H1 (cell line): Measurements from ENCODE around the gene TLE5. TPM values are rescaled to one million over a fixed set of nuclear protein-coding genes. Genes with fewer than 3 reads are reported as not detected.

Experiments used
- CTCF ChIA-PET: fragments of 300-600 bp; sonication (Branson Sonifier 250); formaldehyde crosslinking; loops from one replicate; lab custom pipeline; 2021; ENCODE audit not compliant: partially characterized antibody; lab: Charles Lee
- POLR2A ChIA-PET: fragments of 300-600 bp; sonication (Branson Sonifier 250); formaldehyde crosslinking; loops from one replicate; lab custom pipeline; 2021; ENCODE audit warnings: inconsistent platforms; ENCODE audit not compliant: partially characterized antibody; lab: Charles Lee
- DNase-seq, 2 experiments: peaks; one replicate each; pipeline versions ENCODE4 v3.0.0 to v3.0.0-alpha.2; 2010 to 2022; ENCODE audit warnings: low spot score in 2 of 2, low read depth in 1 of 2, mixed read lengths in 1 of 2
- FAIRE-seq: peaks from 2 replicates; lab custom pipeline; 2011; peaks lifted over from hg19 to GRCh38; lab: Jason Lieb, UNC
- H2AFZ ChIP-seq: 2 replicates; pipeline ENCODE4 v1.8.1; 2012; ENCODE audit warnings: low read length, inconsistent platforms
- H2AK5ac ChIP-seq: 2 replicates; pipeline ENCODE4 v1.6.1; 2013; ENCODE audit warnings: low read depth, low read length
- H2BK120ac ChIP-seq: replicated peaks from 2 replicates; pipeline ENCODE3; 2013; ENCODE audit warnings: low read depth, low read length, inconsistent platforms
- H2BK12ac ChIP-seq: 2 replicates; pipeline ENCODE4 v1.6.1; 2013; ENCODE audit warnings: low read depth, low read length
- H2BK15ac ChIP-seq: 2 replicates; pipeline ENCODE4 v1.6.1; 2013; ENCODE audit warnings: low read length
- H2BK20ac ChIP-seq: 2 replicates; pipeline ENCODE4 v1.6.1; 2013; ENCODE audit warnings: low read length
- H2BK5ac ChIP-seq: 2 replicates; pipeline ENCODE4 v1.6.1; 2013; ENCODE audit warnings: low read depth, low read length
- H3K14ac ChIP-seq: 2 replicates; pipeline ENCODE4 v1.6.1; 2013; ENCODE audit warnings: inconsistent platforms; ENCODE audit not compliant: insufficient read length
- H3K18ac ChIP-seq: 2 replicates; pipeline ENCODE4 v1.6.1; 2013; ENCODE audit warnings: low read length; ENCODE audit errors: extremely low read depth
- H3K23ac ChIP-seq: 2 replicates; pipeline ENCODE4 v1.6.1; 2013; ENCODE audit warnings: inconsistent platforms; ENCODE audit not compliant: insufficient read length
- H3K23me2 ChIP-seq: 2 replicates; pipeline ENCODE4 v1.6.1; 2013; ENCODE audit warnings: low read depth, low read length
- H3K27ac ChIP-seq: 2 replicates; pipeline ENCODE4 v1.6.1; 2011; ENCODE audit warnings: low read depth, low read length, inconsistent platforms
- H3K27me3 ChIP-seq, 4 experiments: replicated peaks in 1 of 4; 1 replicate in 1 of 4; 2 replicates in 3 of 4; pipeline versions ENCODE4 v1.6.1 to v1.8.1; 2011 to 2013; ENCODE audit warnings: low read length in 3 of 4, mild to moderate bottlenecking in 3 of 4, inconsistent platforms in 2 of 4, mixed read lengths in 2 of 4, moderate library complexity in 1 of 4; ENCODE audit not compliant: control insufficient read depth in 3 of 4, insufficient read depth in 3 of 4; ENCODE audit errors: extremely low read depth in 1 of 4
- H3K36me3 ChIP-seq, 4 experiments: 2 replicates each; pipeline versions ENCODE4 v1.6.1 to v1.8.1; 2011 to 2013; ENCODE audit warnings: mild to moderate bottlenecking in 4 of 4, low read length in 3 of 4, moderate library complexity in 2 of 4, control low read depth in 1 of 4, inconsistent platforms in 1 of 4; ENCODE audit not compliant: insufficient read depth in 4 of 4, control insufficient read depth in 2 of 4
- H3K4ac ChIP-seq: replicated peaks from 2 replicates; pipeline ENCODE3; 2013; ENCODE audit warnings: low read length, low read depth, mixed read lengths, inconsistent platforms; ENCODE audit not compliant: insufficient read length
- H3K4me1 ChIP-seq, 4 experiments: replicated peaks in 1 of 4; 1 replicate in 1 of 4; 2 replicates in 3 of 4; pipeline versions ENCODE4 v1.6.1 to v1.8.1; 2011 to 2013; ENCODE audit warnings: low read length in 3 of 4, inconsistent platforms in 2 of 4, mixed read lengths in 1 of 4; ENCODE audit not compliant: insufficient read depth in 4 of 4, control insufficient read depth in 3 of 4
- H3K4me2 ChIP-seq, 2 experiments: 2 replicates each; pipeline versions ENCODE4 v1.6.1 to v1.8.1; 2011 to 2013; ENCODE audit warnings: low read depth in 2 of 2, low read length in 2 of 2, control low read depth in 1 of 2, inconsistent platforms in 1 of 2, mild to moderate bottlenecking in 1 of 2; ENCODE audit not compliant: insufficient read depth in 1 of 2
- H3K4me3 ChIP-seq, 4 experiments: fragments of 200-600, 300-600 bp in 1 of 4; sonication (generic), shearing (Covaris generic), sonication (Bioruptor Twin) in 1 of 4; 2 replicates each; pipeline versions ENCODE4 v1.5.1 to v1.8.1; 2011 to 2016; ENCODE audit warnings: low read length in 4 of 4, low read depth in 3 of 4, control low read depth in 2 of 4, inconsistent platforms in 2 of 4, mild to moderate bottlenecking in 2 of 4, mixed read lengths in 1 of 4, moderate library complexity in 1 of 4; ENCODE audit not compliant: insufficient read depth in 2 of 4; ENCODE audit errors: extremely low read depth in 1 of 4
- H3K56ac ChIP-seq: replicated peaks from 2 replicates; pipeline ENCODE3; 2013; ENCODE audit warnings: low read depth, mild to moderate bottlenecking, mixed read lengths, low read length, inconsistent platforms; ENCODE audit not compliant: insufficient read length
- H3K79me1 ChIP-seq: 2 replicates; pipeline ENCODE4 v1.6.1; 2013; ENCODE audit warnings: low read depth, low read length, control low read depth
- H3K79me2 ChIP-seq, 2 experiments: 2 replicates each; pipeline versions ENCODE4 v1.6.1 to v1.8.1; 2012 to 2013; ENCODE audit warnings: low read length in 2 of 2, mild to moderate bottlenecking in 2 of 2, inconsistent platforms in 1 of 2; ENCODE audit not compliant: insufficient read depth in 2 of 2, control insufficient read depth in 1 of 2
- H3K9ac ChIP-seq, 4 experiments: replicated peaks in 1 of 4; 1 replicate in 1 of 4; 2 replicates in 3 of 4; pipeline versions ENCODE4 v1.6.1 to v1.8.1; 2011 to 2013; ENCODE audit warnings: low read depth in 3 of 4, low read length in 3 of 4, control low read depth in 2 of 4, mild to moderate bottlenecking in 2 of 4, moderate library complexity in 2 of 4, inconsistent platforms in 1 of 4; ENCODE audit errors: extremely low read depth in 1 of 4
- H3K9me3 ChIP-seq, 2 experiments: 2 replicates each; pipeline versions ENCODE4 v1.6.1 to v1.8.1; 2012 to 2013; ENCODE audit warnings: mild to moderate bottlenecking in 2 of 2, moderate library complexity in 2 of 2, control low read depth in 1 of 2, inconsistent platforms in 1 of 2, low read depth in 1 of 2, low read length in 1 of 2, mixed read lengths in 1 of 2; ENCODE audit not compliant: insufficient read depth in 2 of 2
- H4K20me1 ChIP-seq, 2 experiments: replicated peaks in 1 of 2; 2 replicates each; pipeline versions ENCODE3 to v1.8.1; 2011 to 2013; ENCODE audit warnings: inconsistent platforms in 2 of 2, low read length in 2 of 2, mild to moderate bottlenecking in 1 of 2; ENCODE audit not compliant: insufficient read depth in 2 of 2, control insufficient read depth in 1 of 2
- H4K5ac ChIP-seq: 2 replicates; pipeline ENCODE4 v1.6.1; 2013; ENCODE audit warnings: low read length, low read depth, mixed read lengths, inconsistent platforms; ENCODE audit not compliant: insufficient read length
- H4K8ac ChIP-seq: 2 replicates; pipeline ENCODE4 v1.8.0; 2013; ENCODE audit warnings: mild to moderate bottlenecking, moderate library complexity, low read length, inconsistent platforms; ENCODE audit not compliant: insufficient read depth; ENCODE audit errors: extremely low read depth
- H4K91ac ChIP-seq: replicated peaks from 2 replicates; pipeline ENCODE3; 2013; ENCODE audit warnings: low read length, mixed read lengths, inconsistent platforms; ENCODE audit not compliant: insufficient read length
- BCL11A ChIP-seq, 2 experiments: IDR thresholded peaks; one replicate each; pipeline ENCODE4 v1.6.1; 2011; ENCODE audit warnings: low read depth in 2 of 2, low read length in 2 of 2, mild to moderate bottlenecking in 2 of 2
- CBX8 ChIP-seq: fragments of 300-800, 300-1000 bp; sonication (generic); IDR thresholded peaks from 2 replicates; pipeline ENCODE4 v1.7.1; 2016; ENCODE audit warnings: low read depth, low read length, borderline replicate concordance
- CEBPB ChIP-seq: IDR thresholded peaks from 2 replicates; pipeline ENCODE4 v1.6.1; 2012; ENCODE audit warnings: low read depth, low read length
- EP300 ChIP-seq, 2 experiments: IDR thresholded peaks; 1 replicate in 1 of 2; 2 replicates in 1 of 2; pipeline ENCODE4 v1.6.1; 2011 to 2012; ENCODE audit warnings: low read depth in 2 of 2, low read length in 2 of 2, mild to moderate bottlenecking in 2 of 2, borderline replicate concordance in 1 of 2, inconsistent platforms in 1 of 2, moderate library complexity in 1 of 2
- FOSL1 ChIP-seq: IDR thresholded peaks from 2 replicates; pipeline ENCODE4 v1.6.1; 2011; ENCODE audit warnings: mild to moderate bottlenecking, low read depth, low read length, moderate library complexity; ENCODE audit not compliant: insufficient read depth
- NANOG ChIP-seq: IDR thresholded peaks from 2 replicates; pipeline ENCODE4 v1.6.1; 2011; ENCODE audit warnings: low read length, low read depth, mild to moderate bottlenecking, inconsistent platforms; ENCODE audit not compliant: insufficient read depth, poor library complexity, severe bottlenecking
- POLR2A ChIP-seq, 2 experiments: IDR thresholded peaks; 1 replicate in 1 of 2; 2 replicates in 1 of 2; pipeline ENCODE4 v1.6.1; 2011; ENCODE audit warnings: low read depth in 2 of 2, low read length in 2 of 2, mild to moderate bottlenecking in 2 of 2; ENCODE audit errors: control extremely low read depth in 1 of 2
- SP4 ChIP-seq: IDR thresholded peaks from 2 replicates; pipeline ENCODE4 v1.6.1; 2012; ENCODE audit warnings: low read length, inconsistent platforms
- YY1 ChIP-seq: IDR thresholded peaks from 2 replicates; pipeline ENCODE4 v1.6.1; 2011; ENCODE audit warnings: low read depth, mild to moderate bottlenecking, low read length
- WGBS, 2 experiments: shearing (Covaris generic) in 1 of 2; methylation state at CpG; one replicate each; pipeline versions ENCODE4 v1.1.6 to v1.1.7; 2013 to 2015; ENCODE audit warnings: low lambda C conversion rate in 2 of 2, mixed read lengths in 2 of 2, inconsistent platforms in 1 of 2, low coverage in 1 of 2, missing lambda C conversion rate in 1 of 2; ENCODE audit not compliant: insufficient replicate concordance in 2 of 2, insufficient coverage in 1 of 2, insufficient read length in 1 of 2; ENCODE audit errors: extremely low coverage in 1 of 2, missing lambda C conversion rate in 1 of 2; 5-methylcytosine and 5-hydroxymethylcytosine counted together
- polyA plus RNA-seq, 7 experiments: library from polyadenylated mRNA; depleted of rRNA in 3 of 7; stranded (reverse) in 5 of 7; unstranded in 2 of 7; fragments of >200 nt in 5 of 7; fragments of 200-250 nt in 2 of 7; gene quantifications; 1 replicate in 5 of 7; 2 replicates in 1 of 7; 4 replicates in 1 of 7; pipeline versions ENCODE4 v1.2.1 to v1.2.3, GENCODE V29; 2011 to 2013; ENCODE audit warnings: missing spikeins in 2 of 7, mixed read lengths in 2 of 7
- total RNA-seq: library from RNA; stranded (reverse); fragmentation: NEBNext Ultra II Directional; extraction: Animal tissue kit (Norgen Biotek cat#: 25700); gene quantifications from 2 replicates; pipeline ENCODE4 v1.2.1, GENCODE V29; 2021
- TF ChIP-seq, protein P1 (sequence below), 3 experiments: IDR thresholded peaks; 1 replicate in 2 of 3; 2 replicates in 1 of 3; pipeline versions ENCODE4 v1.5.1 to v1.6.1; 2011; ENCODE audit warnings: low read length in 3 of 3, mild to moderate bottlenecking in 3 of 3, inconsistent platforms in 2 of 3, low read depth in 1 of 3, moderate library complexity in 1 of 3; ENCODE audit not compliant: insufficient read depth in 1 of 3; ENCODE audit errors: control extremely low read depth in 1 of 3
- TF ChIP-seq, protein P2 (sequence below): IDR thresholded peaks from 2 replicates; pipeline ENCODE4 v1.6.1; 2011; ENCODE audit warnings: low read depth, mild to moderate bottlenecking, low read length; ENCODE audit not compliant: insufficient read depth

TLE5 gene
- total and polyA plus RNA-seq, 2 of the 8 experiments (the other 6 are each of a cell fraction or from before 2014, with no cell fraction given) = 187 to 285 TPM

DNA sequence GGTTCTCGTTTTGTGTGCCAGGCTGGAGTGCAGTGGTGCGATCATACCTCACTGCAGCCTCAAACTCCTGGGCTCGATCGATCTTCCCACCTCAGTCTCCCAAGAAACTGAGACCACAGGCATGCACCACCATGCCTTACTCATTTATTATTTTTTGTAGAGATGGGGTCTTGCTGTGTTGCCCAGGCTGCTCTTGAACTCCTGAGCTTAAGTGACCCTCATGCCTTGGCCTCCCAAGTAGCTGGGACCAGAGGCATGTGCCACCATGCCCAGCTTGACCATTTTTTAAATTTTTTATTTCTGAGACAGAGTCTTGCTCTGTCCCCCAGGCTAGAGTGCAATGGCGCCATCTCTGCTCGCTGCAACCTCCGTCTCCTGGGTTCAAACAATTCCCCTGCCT, 21.7 kb upstream of the TLE5 start:
- Histone ChIP-seq H4K91ac (no peak overlapping the region), H2BK120ac (no peak overlapping the region), H3K56ac (no peak overlapping the region), H2BK15ac (no peak overlapping the region), H3K36me3 (no peaks in the 10 kb centered on the region), H2AK5ac (no peak overlapping the region), H3K27me3 (no peaks in the 10 kb centered on the region), H2BK12ac (no peak overlapping the region), H3K79me2 (no peaks in the 10 kb centered on the region), H2BK5ac (no peak overlapping the region), H4K20me1 (no peaks in the 10 kb centered on the region), H3K4me2 (no peak overlapping the region), H3K79me1 (no peaks in the 10 kb centered on the region), H3K9ac (no peak overlapping the region), H2BK20ac (no peak overlapping the region), H3K27ac (no peak overlapping the region), H4K5ac (no peak overlapping the region), H3K4ac (no peak overlapping the region), H2AFZ (no peak overlapping the region), H3K9me3 (no peaks in the 10 kb centered on the region), H3K14ac (no peak overlapping the region), H3K18ac (no peak overlapping the region), H3K4me1 (no peaks in the 10 kb centered on the region), H3K4me3 (no peak overlapping the region), H3K23ac (no peak overlapping the region), H4K8ac (no peak overlapping the region), H3K23me2 (no peaks in the 10 kb centered on the region)
- DNase-seq (no peak), FAIRE-seq (no peak)
- CTCF ChIA-PET = interaction anchor here (1.5 to 18.9 kb wide), 2 partner anchors 9 to 20 kb away, joined by 11 to 339 read pairs; partner anchors contain the start of gene GNA11
- TF ChIP-seq POLR2A (IDR thresholded peaks at IDR 0.05; ENCODE audit: control extremely low read depth in 1 of 2, low read depth in 2 of 2, low read length in 2 of 2) (no peak), NANOG (no peak), BCL11A (IDR thresholded peaks at IDR 0.05; ENCODE audit: low read depth in 2 of 2, low read length in 2 of 2) (no peak), CBX8 (no peak), EP300 (IDR thresholded peaks at IDR 0.05; ENCODE audit: borderline replicate concordance in 1 of 2, low read depth in 2 of 2, low read length in 2 of 2) (no peak), CEBPB (no peak), SP4 (no peak), FOSL1 (no peak), YY1 (no peak)
- TF ChIP-seq, protein P1, sequence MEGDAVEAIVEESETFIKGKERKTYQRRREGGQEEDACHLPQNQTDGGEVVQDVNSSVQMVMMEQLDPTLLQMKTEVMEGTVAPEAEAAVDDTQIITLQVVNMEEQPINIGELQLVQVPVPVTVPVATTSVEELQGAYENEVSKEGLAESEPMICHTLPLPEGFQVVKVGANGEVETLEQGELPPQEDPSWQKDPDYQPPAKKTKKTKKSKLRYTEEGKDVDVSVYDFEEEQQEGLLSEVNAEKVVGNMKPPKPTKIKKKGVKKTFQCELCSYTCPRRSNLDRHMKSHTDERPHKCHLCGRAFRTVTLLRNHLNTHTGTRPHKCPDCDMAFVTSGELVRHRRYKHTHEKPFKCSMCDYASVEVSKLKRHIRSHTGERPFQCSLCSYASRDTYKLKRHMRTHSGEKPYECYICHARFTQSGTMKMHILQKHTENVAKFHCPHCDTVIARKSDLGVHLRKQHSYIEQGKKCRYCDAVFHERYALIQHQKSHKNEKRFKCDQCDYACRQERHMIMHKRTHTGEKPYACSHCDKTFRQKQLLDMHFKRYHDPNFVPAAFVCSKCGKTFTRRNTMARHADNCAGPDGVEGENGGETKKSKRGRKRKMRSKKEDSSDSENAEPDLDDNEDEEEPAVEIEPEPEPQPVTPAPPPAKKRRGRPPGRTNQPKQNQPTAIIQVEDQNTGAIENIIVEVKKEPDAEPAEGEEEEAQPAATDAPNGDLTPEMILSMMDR (IDR thresholded peaks at IDR 0.05; ENCODE audit: control extremely low read depth in 1 of 3, insufficient read depth in 1 of 3, low read depth in 1 of 3, low read length in 3 of 3) = no peak
- TF ChIP-seq, protein P2, sequence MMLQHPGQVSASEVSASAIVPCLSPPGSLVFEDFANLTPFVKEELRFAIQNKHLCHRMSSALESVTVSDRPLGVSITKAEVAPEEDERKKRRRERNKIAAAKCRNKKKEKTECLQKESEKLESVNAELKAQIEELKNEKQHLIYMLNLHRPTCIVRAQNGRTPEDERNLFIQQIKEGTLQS = no peak
- POLR2A ChIA-PET = no interaction called here
- WGBS, 2 experiments = 92% methylated on average over 7 of the region's 7 CpGs; no CpG with 5 or more reads in 1 of the 2 experiments
